Osteocyte (in vitro differentiated cells): Measurements from ENCODE around the gene RFX7. TPM values are rescaled to one million over a fixed set of nuclear protein-coding genes. Genes with fewer than 3 reads are reported as not detected.

ENCODE experiments used
- DNase-seq: peaks from one replicate; pipeline ENCODE4 v3.0.0; 2021; ENCODE audit warnings: mixed read lengths; ENCODE audit not compliant: unreplicated experiment; ENCODE audit errors: extremely low spot score
- H3K27ac Mint-ChIP-seq: one replicate; pipeline ENCODE4 v1.8.0; 2021; ENCODE audit warnings: mild to moderate bottlenecking, mixed read lengths; ENCODE audit not compliant: unreplicated experiment
- H3K27me3 Mint-ChIP-seq: one replicate; pipeline ENCODE4 v1.8.0; 2021; ENCODE audit warnings: mixed read lengths; ENCODE audit not compliant: unreplicated experiment
- H3K36me3 Mint-ChIP-seq: one replicate; pipeline ENCODE4 v1.8.0; 2021; ENCODE audit warnings: mixed read lengths; ENCODE audit not compliant: unreplicated experiment
- H3K4me1 Mint-ChIP-seq: one replicate; pipeline ENCODE4 v1.8.0; 2021; ENCODE audit warnings: mixed read lengths; ENCODE audit not compliant: unreplicated experiment
- H3K4me3 Mint-ChIP-seq: one replicate; pipeline ENCODE4 v1.8.0; 2021; ENCODE audit warnings: mild to moderate bottlenecking, moderate library complexity, mixed read lengths; ENCODE audit not compliant: unreplicated experiment
- H3K9me3 Mint-ChIP-seq: one replicate; pipeline ENCODE4 v1.8.0; 2021; ENCODE audit warnings: mixed read lengths; ENCODE audit not compliant: unreplicated experiment
- CTCF ChIP-seq: fragments of 200-600 bp; sonication (generic); IDR thresholded peaks from 2 replicates; pipeline ENCODE4 v1.5.0; 2021; ENCODE audit warnings: antibody characterized with exemption, mild to moderate bottlenecking, moderate library complexity
- total RNA-seq: library from RNA; stranded (reverse); gene quantifications from 2 replicates; pipeline ENCODE4 v1.2.1, GENCODE V29; 2021

RFX7 gene
- total RNA-seq, 1 donor from 2014 or later, result 20.2 TPM

GRCh38 chr15:56076640-56077039 is 167.0 kb downstream of the RFX7 start:
- Mint-ChIP-seq H3K27me3 (no peaks in the 10 kb centered on the region), H3K27ac (no peak overlapping the region), H3K4me1 (peaks cover 4% of the 10 kb centered on the region), H3K4me3 (no peak overlapping the region), H3K36me3 (no peaks in the 10 kb centered on the region), H3K9me3 (peaks cover 3% of the 10 kb centered on the region)
- DNase-seq, result no peak
- TF ChIP-seq CTCF, result no peak

- Mint-ChIP-seq H3K27ac (no peak overlapping the region), H3K27me3 (peaks cover 10% of the 10 kb centered on the region), H3K9me3 (peaks cover 11% of the 10 kb centered on the region), H3K4me1 (peaks cover 4% of the 10 kb centered on the region), H3K36me3 (no peaks in the 10 kb centered on the region), H3K4me3 (no peak overlapping the region)
- TF ChIP-seq CTCF, result no peak
- DNase-seq, result no peak
Measured at GRCh38 chr15:56074481-56075265, 169.0 kb downstream of the RFX7 start.

GRCh38 chr15:56064152-56064551 is 179.5 kb downstream of the RFX7 start:
- TF ChIP-seq CTCF, result no peak
- H3K4me1 Mint-ChIP-seq, result no peaks in the 10 kb centered on the region
- H3K4me3 Mint-ChIP-seq, result no peak overlapping the region
- no peaks in the 10 kb centered on the region for H3K36me3 Mint-ChIP-seq
- H3K27me3 Mint-ChIP-seq, result peaks cover 15% of the 10 kb centered on the region
- H3K27ac Mint-ChIP-seq, result no peak overlapping the region
- no peaks in the 10 kb centered on the region for H3K9me3 Mint-ChIP-seq
- DNase-seq, result no peak

- H3K9me3 Mint-ChIP-seq, result no peaks in the 10 kb centered on the region
- no peak overlapping the region for H3K27ac Mint-ChIP-seq
- TF ChIP-seq CTCF, result no peak
- peaks cover 15% of the 10 kb centered on the region for H3K27me3 Mint-ChIP-seq
- H3K4me3 Mint-ChIP-seq, result no peak overlapping the region
- no peaks in the 10 kb centered on the region for H3K4me1 Mint-ChIP-seq
- H3K36me3 Mint-ChIP-seq, result no peaks in the 10 kb centered on the region
- DNase-seq, result no peak
Measured at GRCh38 chr15:56059716-56060115, 184.0 kb downstream of the RFX7 start.

GRCh38 chr15:56058986-56059385 is 184.7 kb downstream of the RFX7 start:
- Mint-ChIP-seq H3K9me3 (no peaks in the 10 kb centered on the region), H3K27ac (no peak overlapping the region), H3K36me3 (no peaks in the 10 kb centered on the region), H3K27me3 (peaks cover 8% of the 10 kb centered on the region), H3K4me1 (no peaks in the 10 kb centered on the region), H3K4me3 (no peak overlapping the region)
- DNase-seq, result no peak
- TF ChIP-seq CTCF, result no peak
